Transverse colon (tissue), 4 donors: Measurements from ENCODE around the gene SSU72. TPM values are rescaled to one million over a fixed set of nuclear protein-coding genes. Genes with fewer than 3 reads are reported as not detected.

ENCODE experiments used
- DNase-seq: peaks from one replicate; pipeline ENCODE4 v3.0.0-alpha.2; 2019
- H3K27ac ChIP-seq, 4 donors: fragments of 200-600 bp; sonication (generic); 2 replicates each; pipeline ENCODE4 v1.5.1; 2016 to 2018; ENCODE audit warnings: inconsistent platforms in 4 of 4
- H3K27me3 ChIP-seq: fragments of 200-600 bp; sonication (generic); 2 replicates; pipeline ENCODE4 v1.5.1; 2017; ENCODE audit warnings: inconsistent platforms
- H3K36me3 ChIP-seq, 4 donors: fragments of 200-600 bp; sonication (generic); 2 replicates each; pipeline ENCODE4 v1.5.1; 2017 to 2019; ENCODE audit warnings: inconsistent platforms in 4 of 4
- H3K4me1 ChIP-seq, 4 donors: fragments of 200-600 bp; sonication (generic); 2 replicates each; pipeline ENCODE4 v1.5.1; 2017 to 2020; ENCODE audit warnings: inconsistent platforms in 4 of 4
- H3K4me3 ChIP-seq, 4 donors: fragments of 200-600 bp; sonication (generic); 1 replicate in 1 of 4; 2 replicates in 3 of 4; pipeline versions ENCODE4 v1.5.1 to v1.6.1; 2017 to 2019; ENCODE audit warnings: inconsistent platforms in 4 of 4
- H3K9me3 ChIP-seq, 2 donors: fragments of 200-600 bp; sonication (generic); 2 replicates each; pipeline ENCODE4 v1.5.1; 2017 to 2019; ENCODE audit warnings: inconsistent platforms in 2 of 2
- CTCF ChIP-seq, 5 experiments: fragments of 200-600 bp in 3 of 5; fragments of 450-650 bp in 2 of 5; sonication (generic) in 3 of 5; IDR thresholded peaks; 1 replicate in 2 of 5; 2 replicates in 3 of 5; pipeline ENCODE4 v1.5.1; 2016 to 2017; ENCODE audit warnings: antibody characterized with exemption in 5 of 5, inconsistent platforms in 3 of 5, mild to moderate bottlenecking in 2 of 5, moderate library complexity in 1 of 5
- EP300 ChIP-seq: sonication (generic); formaldehyde crosslinking; IDR thresholded peaks from one replicate; pipeline ENCODE4 v1.6.1; 2017; ENCODE audit warnings: antibody characterized with exemption, low read depth
- POLR2A ChIP-seq: fragments of 450-650 bp; IDR thresholded peaks from one replicate; pipeline ENCODE4 v1.6.1; 2016; ENCODE audit warnings: antibody characterized with exemption, mild to moderate bottlenecking, moderate library complexity
- POLR2AphosphoS5 ChIP-seq, 3 donors: sonication (generic); formaldehyde crosslinking; IDR thresholded peaks; one replicate each; pipeline ENCODE4 v1.6.1; 2016; ENCODE audit warnings: antibody characterized with exemption in 3 of 3
- WGBS, 2 donors: methylation state at CpG; one replicate each; pipeline ENCODE4 v1.1.5; 2018; ENCODE audit warnings: low coverage in 1 of 2; 5-methylcytosine and 5-hydroxymethylcytosine counted together
- in situ Hi-C, 4 donors: fragments of 200-750 bp; cut with MboI; loops; one replicate each; pipeline versions ENCODE4 v1.15.0 to v1.15.1; 2017; ENCODE audit warnings: low sequenced_read_pairs in 3 of 4, low pct_ligation_motif_present in 1 of 4, low pct_unique_long_range_greater_than_20kb in 1 of 4
- intact Hi-C: fragments of 100-400 bp; cut with DNase I; formaldehyde crosslinking; loops from one replicate; pipeline ENCODE4 v1.15.1; 2023; ENCODE audit warnings: low total_unique reads
- total RNA-seq, 4 donors: library from RNA; depleted of rRNA; stranded (reverse); fragments of >200 nt; gene quantifications; one replicate each; pipeline ENCODE4 v1.1.0, GENCODE V29; 2016

SSU72 gene
- total RNA-seq, 4 donors from 2014 or later, result 95.0 to 162 (median 136) TPM

DNA sequence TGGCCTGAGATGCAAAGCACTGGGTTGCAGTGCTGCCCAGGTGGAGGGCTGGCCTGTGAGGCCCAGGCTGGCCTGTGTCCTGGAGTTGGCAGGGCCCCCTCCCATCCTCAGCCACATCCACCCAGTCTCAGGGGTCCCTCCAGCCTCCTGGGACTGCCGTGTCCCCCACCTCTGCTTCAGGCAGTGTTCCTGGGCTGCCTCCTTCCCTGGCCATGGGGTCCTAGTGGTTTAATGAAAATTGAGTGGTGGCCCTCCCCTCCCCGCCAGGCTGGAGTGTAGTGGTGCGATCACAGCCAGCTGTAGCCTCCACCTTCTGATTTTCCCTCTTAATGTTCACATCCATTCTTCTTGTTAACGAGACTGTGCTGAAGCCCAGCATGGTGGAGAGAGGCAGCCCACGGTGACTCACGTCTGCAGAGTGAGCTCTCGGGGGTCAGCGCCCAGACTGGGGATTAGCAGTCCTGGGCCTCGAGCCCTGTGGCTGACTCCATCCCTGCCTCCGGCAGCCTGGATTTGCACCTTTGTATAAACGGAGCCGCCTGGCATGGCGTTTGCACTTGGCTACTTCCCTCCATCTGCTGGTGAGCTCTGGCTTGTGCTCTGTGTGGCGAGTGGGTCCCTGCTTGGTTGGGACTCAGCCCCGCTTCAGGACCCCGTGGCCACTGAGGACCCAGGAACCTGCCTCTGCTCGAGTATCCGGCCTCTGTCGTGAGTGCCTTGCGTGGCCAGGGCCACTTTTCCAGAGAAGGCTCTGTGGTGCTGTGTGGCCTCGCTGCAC is 47.5 kb upstream of the SSU72 start:
- no peak overlapping the region for H3K27ac ChIP-seq
- H3K4me1 ChIP-seq, result peaks cover 2 to 12% (median 11%) of the 10 kb centered on the region in 4 donors
- H3K9me3 ChIP-seq, result no peaks in the 10 kb centered on the region
- WGBS, 2 donors, result 76% methylated on average over 20 of the region's 21 CpGs; no CpG with 5 or more reads in 1 of the 2 donors
- no peaks in the 10 kb centered on the region for H3K27me3 ChIP-seq
- no peak for DNase-seq
- no peak for TF ChIP-seq CTCF (IDR thresholded peaks at IDR 0.05)
- TF ChIP-seq POLR2AphosphoS5 (IDR thresholded peaks at IDR 0.05), result no peak
- no peak overlapping the region for H3K4me3 ChIP-seq
- no peaks in the 10 kb centered on the region for H3K36me3 ChIP-seq
- intact Hi-C loops (no loop called here), in situ Hi-C loops (no loop called here)

- Histone ChIP-seq H3K4me1 (peaks cover 9 to 13% (median 12%) of the 10 kb centered on the region in 4 donors), H3K4me3 (no peak overlapping the region), H3K27me3 (no peaks in the 10 kb centered on the region), H3K27ac (no peak overlapping the region), H3K9me3 (no peaks in the 10 kb centered on the region), H3K36me3 (no peaks in the 10 kb centered on the region)
- in situ Hi-C loops, result no loop called here
- intact Hi-C loops, result no loop called here
- no peak for TF ChIP-seq EP300
- TF ChIP-seq POLR2A, result no peak
- TF ChIP-seq POLR2AphosphoS5 (IDR thresholded peaks at IDR 0.05), result no peak
- no peak for TF ChIP-seq CTCF (IDR thresholded peaks at IDR 0.05)
- DNase-seq, result no peak
- WGBS, 2 donors, result 88% methylated on average over 22 of the region's 31 CpGs; no CpG with 5 or more reads in 1 of the 2 donors
Measured at GRCh38 chr1:1621173-1622009, 46.7 kb upstream of the SSU72 start.

- Histone ChIP-seq H3K27ac (no peak overlapping the region), H3K4me3 (no peak overlapping the region), H3K27me3 (no peaks in the 10 kb centered on the region), H3K36me3 (no peaks in the 10 kb centered on the region), H3K4me1 (peaks cover 9 to 16% (median 13%) of the 10 kb centered on the region in 4 donors), H3K9me3 (no peaks in the 10 kb centered on the region)
- 86% methylated on average over 13 of the region's 16 CpGs; no CpG with 5 or more reads in 1 of the 2 donors for WGBS, 2 donors
- no peak for TF ChIP-seq POLR2A
- no peak for TF ChIP-seq POLR2AphosphoS5 (IDR thresholded peaks at IDR 0.05)
- TF ChIP-seq EP300, result no peak
- TF ChIP-seq CTCF (IDR thresholded peaks at IDR 0.05), result no peak
- intact Hi-C loops (no loop called here), in situ Hi-C loops (no loop called here)
- no peak for DNase-seq
Measured at GRCh38 chr1:1620433-1621139, 45.9 kb upstream of the SSU72 start.

DNA sequence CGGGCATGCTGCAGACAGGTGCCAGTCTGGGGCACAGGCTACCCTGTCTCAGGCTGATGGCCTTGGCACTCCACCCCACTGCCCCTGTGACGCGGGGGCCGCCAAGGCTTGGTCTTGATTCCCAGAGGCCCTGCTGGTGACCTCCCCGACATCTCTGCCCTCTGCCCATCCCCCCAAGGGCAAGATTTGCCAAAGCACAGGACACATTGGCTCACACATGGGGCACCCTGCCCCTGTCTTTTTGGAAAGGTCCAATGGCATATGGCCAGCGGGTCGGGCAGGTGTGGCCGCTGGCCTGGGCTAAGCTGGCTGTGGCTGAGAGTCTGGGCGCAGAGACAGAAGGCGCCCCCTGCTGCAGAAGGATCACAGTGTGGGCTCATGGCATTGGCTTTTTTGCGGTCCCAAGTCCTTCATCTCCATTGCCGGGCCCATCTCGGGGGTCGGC is 45.3 kb upstream of the SSU72 start:
- Histone ChIP-seq H3K27ac (no peak overlapping the region), H3K27me3 (no peaks in the 10 kb centered on the region), H3K9me3 (no peaks in the 10 kb centered on the region), H3K36me3 (no peaks in the 10 kb centered on the region), H3K4me1 (peaks cover 9 to 16% (median 13%) of the 10 kb centered on the region in 4 donors), H3K4me3 (no peak overlapping the region)
- DNase-seq, result no peak
- TF ChIP-seq CTCF (IDR thresholded peaks at IDR 0.05) (peak in 1 of 5 experiments; percentile 14), POLR2AphosphoS5 (IDR thresholded peaks at IDR 0.05) (no peak)
- intact Hi-C loops (no loop called here), in situ Hi-C loops (no loop called here)
- 74% methylated on average over 14 of the region's 14 CpGs; no CpG with 5 or more reads in 1 of the 2 donors for WGBS, 2 donors
